Esophagus muscularis mucosa (tissue), 4 donors: ENCODE data around the gene CLCN6. TPM values are rescaled to one million over a fixed set of nuclear protein-coding genes. Genes with fewer than 3 reads are reported as not detected.

ENCODE experiments used
- DNase-seq: peaks from one replicate; pipeline ENCODE4 v3.0.0-alpha.2; 2017; ENCODE audit errors: extremely low spot score
- H3K27ac ChIP-seq, 4 donors: fragments of 200-600 bp; sonication (generic); replicated peaks in 1 of 4; 1 replicate in 3 of 4; 2 replicates in 1 of 4; pipeline ENCODE4 v1.5.1; 2016 to 2019; ENCODE audit warnings: mild to moderate bottlenecking in 1 of 4
- H3K27me3 ChIP-seq, 4 donors: fragments of 200-600 bp; sonication (generic); one replicate each; pipeline versions ENCODE4 v1.5.1 to v1.6.0; 2016 to 2019
- H3K36me3 ChIP-seq, 4 donors: fragments of 200-600 bp; sonication (generic); one replicate each; pipeline ENCODE4 v1.5.1; 2016 to 2019
- H3K4me1 ChIP-seq, 4 donors: fragments of 200-600 bp; sonication (generic); one replicate each; pipeline ENCODE4 v1.5.1; 2016 to 2019
- H3K4me3 ChIP-seq, 4 donors: fragments of 200-600 bp; sonication (generic); 1 replicate in 2 of 4; 2 replicates in 2 of 4; pipeline ENCODE4 v1.5.1; 2016 to 2019; ENCODE audit warnings: mild to moderate bottlenecking in 4 of 4, moderate library complexity in 1 of 4
- H3K9me3 ChIP-seq, 4 donors: fragments of 200-600 bp; sonication (generic); 1 replicate in 3 of 4; 2 replicates in 1 of 4; pipeline ENCODE4 v1.5.1; 2016 to 2019
- CTCF ChIP-seq, 3 experiments: fragments of 200-600 bp in 2 of 3; fragments of 450-650 bp in 1 of 3; sonication (generic) in 2 of 3; IDR thresholded peaks; one replicate each; pipeline ENCODE4 v1.5.1; 2017 to 2019; ENCODE audit warnings: antibody characterized with exemption in 3 of 3, mild to moderate bottlenecking in 2 of 3, moderate library complexity in 1 of 3
- EP300 ChIP-seq: sonication (generic); formaldehyde crosslinking; IDR thresholded peaks from one replicate; pipeline ENCODE4 v1.6.1; 2017; ENCODE audit warnings: antibody characterized with exemption
- POLR2A ChIP-seq: fragments of 450-650 bp; IDR thresholded peaks from one replicate; pipeline ENCODE4 v1.6.1; 2017; ENCODE audit warnings: antibody characterized with exemption, moderate library complexity, mild to moderate bottlenecking, low read depth
- POLR2AphosphoS5 ChIP-seq, 2 donors: sonication (generic); formaldehyde crosslinking; IDR thresholded peaks; one replicate each; pipeline ENCODE4 v1.6.1; 2017; ENCODE audit warnings: antibody characterized with exemption in 2 of 2
- WGBS: methylation state at CpG from one replicate; pipeline ENCODE4 v1.1.5; 2018; 5-methylcytosine and 5-hydroxymethylcytosine counted together
- intact Hi-C: fragments of 100-400 bp; cut with DNase I; formaldehyde crosslinking; loops from one replicate; pipeline ENCODE4 v1.15.1; 2023
- total RNA-seq, 4 donors: library from RNA; depleted of rRNA; stranded (reverse); fragments of >200 nt; gene quantifications; one replicate each; pipeline versions ENCODE4 v1.1.0 to v1.2.1, GENCODE V29; 2016

CLCN6 gene
- total RNA-seq, 4 donors from 2014 or later: 12.5 to 19.7 (median 15.5) TPM

- WGBS: 10% methylated on average over 30 of the region's 53 CpGs
- TF ChIP-seq POLR2AphosphoS5 (IDR thresholded peaks at IDR 0.05) (no peak), CTCF (IDR thresholded peaks at IDR 0.05) (peak in 2 of 3 experiments; percentile 8 to 38), POLR2A (no peak)
- no peak overlapping the region for H3K4me3 ChIP-seq
- H3K27me3 ChIP-seq: peaks cover 0 to 92% (median 24%) of the 10 kb centered on the region in 4 donors
- no peaks in the 10 kb centered on the region for H3K36me3 ChIP-seq
- intact Hi-C loops: no loop called here
- H3K27ac ChIP-seq: no peak overlapping the region
- no peak for DNase-seq
- H3K4me1 ChIP-seq: peaks cover 0 to 9% (median 6%) of the 10 kb centered on the region in 4 donors
- H3K9me3 ChIP-seq: no peaks in the 10 kb centered on the region
These were observed 53.2 kb downstream of the CLCN6 start for GRCh38 chr1:11858968-11859871.

DNA sequence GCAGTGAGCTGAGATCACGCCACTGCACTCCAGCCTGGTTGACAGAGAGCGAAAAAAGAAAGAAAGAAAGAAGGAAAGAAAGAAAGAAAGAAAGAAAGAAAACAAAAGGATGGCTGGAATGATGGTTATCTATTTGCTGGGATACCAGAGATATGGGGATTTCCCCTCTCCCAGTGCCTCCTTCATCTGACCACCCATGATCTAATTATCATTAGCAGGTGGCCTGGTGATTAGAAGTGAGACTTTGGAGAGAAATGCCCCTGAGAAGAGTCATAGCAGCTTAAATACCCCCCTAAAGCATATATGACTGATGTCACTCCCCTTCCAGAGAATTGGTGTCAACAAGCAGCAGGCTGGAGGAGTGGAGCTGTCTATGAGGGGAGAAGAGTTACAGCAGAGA lies 54.1 kb downstream of the CLCN6 start:
- 61% methylated on average over 2 of the region's 2 CpGs for whole genome bisulfite sequencing
- TF ChIP-seq EP300: no peak
- no peak for TF ChIP-seq POLR2A
- no peak for TF ChIP-seq CTCF (IDR thresholded peaks at IDR 0.05)
- TF ChIP-seq POLR2AphosphoS5 (IDR thresholded peaks at IDR 0.05): no peak
- Histone ChIP-seq H3K4me1 (peaks cover 0 to 9% (median 6%) of the 10 kb centered on the region in 4 donors), H3K9me3 (no peaks in the 10 kb centered on the region), H3K27ac (no peak overlapping the region), H3K27me3 (peaks cover 0 to 85% (median 24%) of the 10 kb centered on the region in 4 donors), H3K4me3 (no peak overlapping the region), H3K36me3 (no peaks in the 10 kb centered on the region)
- intact Hi-C loops: no loop called here
- no peak for DNase-seq

GRCh38 chr1:11860587-11860986 lies 54.6 kb downstream of the CLCN6 start:
- no peak for DNase-seq
- H3K27ac ChIP-seq: no peak overlapping the region
- peaks cover 0 to 9% (median 6%) of the 10 kb centered on the region in 4 donors for H3K4me1 ChIP-seq
- H3K9me3 ChIP-seq: no peaks in the 10 kb centered on the region
- no peaks in the 10 kb centered on the region for H3K36me3 ChIP-seq
- no peak overlapping the region for H3K4me3 ChIP-seq
- peaks cover 0 to 80% (median 24%) of the 10 kb centered on the region in 4 donors for H3K27me3 ChIP-seq
- intact Hi-C loops: no loop called here
- no peak for TF ChIP-seq POLR2A
- TF ChIP-seq CTCF (IDR thresholded peaks at IDR 0.05): no peak
- TF ChIP-seq POLR2AphosphoS5 (IDR thresholded peaks at IDR 0.05): no peak
- TF ChIP-seq EP300: no peak
- 50% methylated on average over 1 of the region's 1 CpG for WGBS

DNA sequence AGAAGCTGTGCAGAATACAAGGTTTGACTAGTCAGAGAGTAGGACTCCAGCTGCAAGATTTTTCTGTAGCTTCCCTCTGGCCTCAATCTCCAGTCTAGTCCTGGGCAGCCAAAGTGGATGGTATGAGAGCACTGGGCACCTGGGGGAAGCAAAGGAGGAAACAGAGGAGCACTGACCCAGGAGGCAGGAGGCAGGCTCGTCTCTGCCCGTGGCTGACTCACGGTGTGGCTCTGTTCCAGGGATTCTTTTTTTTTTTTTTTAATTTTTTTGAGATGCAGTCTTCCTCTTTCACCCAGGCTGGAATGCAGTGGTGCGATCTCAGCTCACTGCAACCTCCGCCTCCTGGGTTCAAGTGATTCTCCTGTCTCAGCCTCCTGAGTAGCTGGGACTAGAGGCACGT lies 56.9 kb downstream of the CLCN6 start:
- Histone ChIP-seq H3K4me3 (no peak overlapping the region), H3K27me3 (peaks cover 0 to 62% (median 22%) of the 10 kb centered on the region in 4 donors), H3K4me1 (peaks cover 0 to 9% (median 6%) of the 10 kb centered on the region in 4 donors), H3K27ac (no peak overlapping the region), H3K9me3 (no peaks in the 10 kb centered on the region), H3K36me3 (no peaks in the 10 kb centered on the region)
- WGBS: 45% methylated on average over 6 of the region's 6 CpGs
- DNase-seq: no peak
- TF ChIP-seq POLR2A: no peak
- TF ChIP-seq POLR2AphosphoS5 (IDR thresholded peaks at IDR 0.05): no peak
- no peak for TF ChIP-seq EP300
- no peak for TF ChIP-seq CTCF (IDR thresholded peaks at IDR 0.05)
- intact Hi-C loops: no loop called here
